HG02798 (cell line): ENCODE data around the gene IL10RB.
"Not testable (repeated sequence)": the region's sequence is repeated elsewhere in the genome, so short reads cannot be mapped to it uniquely, and the experiment has no call there.

Experiments used
- ATAC-seq: cut with Tn5 transposase; IDR thresholded peaks from one replicate; pipeline ENCODE4 v1.9.1; 2021; ENCODE audit warnings: mild to moderate bottlenecking; ENCODE audit not compliant: unreplicated experiment, poor library complexity

IL10RB gene

DNA sequence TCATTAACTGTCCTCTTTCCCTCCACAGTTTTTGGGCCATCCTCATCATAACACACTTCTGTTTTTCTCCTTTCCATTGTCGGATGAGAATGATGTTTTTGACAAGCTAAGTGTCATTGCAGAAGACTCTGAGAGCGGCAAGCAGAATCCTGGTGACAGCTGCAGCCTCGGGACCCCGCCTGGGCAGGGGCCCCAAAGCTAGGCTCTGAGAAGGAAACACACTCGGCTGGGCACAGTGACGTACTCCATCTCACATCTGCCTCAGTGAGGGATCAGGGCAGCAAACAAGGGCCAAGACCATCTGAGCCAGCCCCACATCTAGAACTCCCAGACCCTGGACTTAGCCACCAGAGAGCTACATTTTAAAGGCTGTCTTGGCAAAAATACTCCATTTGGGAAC lies 30.0 kb downstream of the IL10RB start:
- no peak for ATAC-seq

DNA sequence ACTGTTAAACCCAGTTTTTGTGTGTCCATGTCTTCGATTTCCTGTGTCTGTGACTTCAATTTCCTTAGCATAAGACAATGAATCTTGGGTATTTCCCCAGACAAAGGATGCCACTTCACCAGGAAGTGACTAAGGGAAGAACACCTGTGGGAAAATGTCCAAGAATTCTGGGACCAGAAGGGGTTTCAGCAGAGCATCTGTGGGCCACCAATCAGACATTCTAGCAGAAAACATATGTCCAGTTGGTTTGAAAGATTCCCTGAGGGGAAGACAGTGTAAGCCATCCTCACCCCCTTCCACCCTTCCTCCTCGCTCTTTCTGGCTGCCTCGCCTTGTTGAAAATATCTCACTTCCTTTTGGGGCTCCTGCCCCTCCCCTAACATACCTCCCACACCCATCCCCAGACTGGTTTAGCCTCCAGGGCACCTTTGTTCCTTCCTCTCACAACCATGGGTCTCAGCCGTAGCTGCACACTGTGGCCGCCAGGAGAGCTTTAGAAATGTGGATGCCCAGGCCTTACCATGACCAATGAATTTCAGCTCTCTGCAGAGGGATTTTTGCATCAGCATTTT lies 33.1 kb downstream of the IL10RB start:
- peak; percentile 68 for ATAC-seq

GRCh38 chr21:33300701-33301631 lies 34.8 kb downstream of the IL10RB start:
- ATAC-seq: no peak

- no peak for ATAC-seq
Measured at GRCh38 chr21:33301632-33302002, 35.5 kb downstream of the IL10RB start.

GRCh38 chr21:33302055-33302454 lies 35.9 kb downstream of the IL10RB start:
- no peak for ATAC-seq

DNA sequence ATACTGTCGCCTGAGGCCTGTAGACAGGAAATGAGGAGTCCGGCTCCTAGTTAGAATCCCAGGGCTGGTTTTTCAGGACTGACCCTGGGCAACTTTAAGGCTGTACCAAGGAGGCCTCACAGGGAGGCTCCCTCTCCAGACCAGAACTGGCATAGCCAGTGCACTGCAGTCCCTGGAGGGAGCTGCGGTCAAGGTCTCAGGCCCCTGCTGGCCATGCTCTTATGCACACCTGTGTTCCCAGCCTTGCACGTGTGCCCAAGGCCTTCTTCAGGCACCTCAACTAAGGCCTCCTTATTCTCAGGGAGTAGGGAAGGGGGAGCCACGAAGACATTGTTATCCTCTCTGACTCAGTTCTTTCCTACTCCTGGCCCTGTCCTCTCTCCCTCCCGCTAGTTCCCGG lies 36.6 kb downstream of the IL10RB start:
- ATAC-seq: no peak

GRCh38 chr21:33305344-33305671 lies 39.1 kb downstream of the IL10RB start:
- no peak for ATAC-seq

DNA sequence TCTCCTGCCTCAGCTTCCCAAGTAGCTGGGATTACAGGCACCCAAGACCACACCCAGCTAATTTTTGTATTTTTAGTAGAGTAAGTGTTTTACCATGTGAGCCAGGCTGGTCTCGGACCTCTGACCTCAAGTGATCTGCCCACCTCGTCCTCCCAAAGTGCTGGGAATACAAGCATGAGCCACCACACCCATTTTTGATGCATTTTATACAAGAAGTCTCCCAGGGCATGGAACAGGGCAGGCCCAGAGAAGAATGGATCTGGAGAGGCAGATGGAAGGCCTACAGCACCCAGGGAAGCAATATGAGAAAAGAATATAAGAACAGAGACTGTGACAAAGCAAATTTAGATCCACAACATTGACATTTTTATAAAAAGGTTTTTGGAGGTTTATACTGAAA lies 39.8 kb downstream of the IL10RB start:
- ATAC-seq: no peak

DNA sequence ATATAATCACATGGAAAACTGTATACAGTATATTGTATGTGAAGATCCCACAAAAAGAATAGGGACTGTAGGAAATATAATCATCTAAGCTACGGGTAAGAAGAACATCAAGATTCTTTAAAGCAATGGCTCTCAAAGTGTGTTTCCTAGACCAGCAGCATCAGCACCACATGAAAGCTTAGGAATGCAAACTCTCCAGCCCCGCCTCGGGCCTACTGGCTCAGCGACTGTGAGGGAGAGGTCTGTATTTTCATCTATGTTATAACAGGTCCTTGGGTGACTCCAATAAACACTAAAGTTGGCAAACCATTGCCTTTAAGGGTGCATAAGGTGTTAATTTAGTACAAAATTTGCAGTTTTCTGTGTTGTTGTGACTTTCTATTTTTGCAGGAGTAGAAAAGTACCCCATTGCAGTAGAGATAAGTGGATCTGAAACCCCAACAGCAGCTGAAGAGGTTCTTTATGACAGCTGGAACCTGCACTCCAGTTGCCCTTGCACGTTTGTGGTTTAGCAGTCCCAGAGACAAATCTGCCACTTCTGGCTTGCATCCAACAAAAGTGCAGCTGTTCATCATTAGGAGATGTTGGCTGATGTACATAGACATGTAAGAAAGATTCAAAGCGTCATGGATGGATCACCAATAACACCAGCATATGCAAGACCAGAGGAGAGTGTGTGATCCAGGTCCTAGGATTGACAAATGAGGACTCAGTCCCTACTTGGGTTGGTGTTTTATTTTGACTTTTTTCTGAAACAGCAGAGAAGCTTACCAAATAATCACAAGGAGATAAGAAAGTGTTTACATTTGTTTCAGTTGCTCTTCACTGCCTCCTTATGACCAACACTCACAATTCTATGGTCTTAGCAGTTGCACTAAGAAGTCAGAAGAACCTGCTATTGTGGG lies 42.7 kb downstream of the IL10RB start:
- ATAC-seq: peak; percentile 90

- ATAC-seq: no peak
Measured at GRCh38 chr21:33309778-33310177, 43.6 kb downstream of the IL10RB start.

DNA sequence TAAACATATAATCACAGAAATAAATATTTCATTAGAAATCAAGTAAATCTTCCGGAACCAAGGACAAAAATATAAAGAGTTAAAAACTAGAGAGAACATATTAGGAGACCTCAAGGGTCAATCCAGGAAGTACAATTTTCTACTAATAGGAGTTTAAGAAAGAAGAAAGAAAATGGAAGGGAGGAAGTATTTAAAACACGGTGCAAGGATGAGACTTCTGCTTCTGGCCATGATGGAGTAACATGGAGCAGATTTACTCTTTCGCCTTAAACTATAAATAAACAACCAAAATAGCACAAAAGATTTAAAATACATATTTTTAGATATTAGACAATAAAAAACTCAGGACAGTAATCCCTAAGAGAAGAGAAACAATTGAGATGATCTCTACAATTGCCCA lies 46.0 kb downstream of the IL10RB start:
- ATAC-seq: no peak

DNA sequence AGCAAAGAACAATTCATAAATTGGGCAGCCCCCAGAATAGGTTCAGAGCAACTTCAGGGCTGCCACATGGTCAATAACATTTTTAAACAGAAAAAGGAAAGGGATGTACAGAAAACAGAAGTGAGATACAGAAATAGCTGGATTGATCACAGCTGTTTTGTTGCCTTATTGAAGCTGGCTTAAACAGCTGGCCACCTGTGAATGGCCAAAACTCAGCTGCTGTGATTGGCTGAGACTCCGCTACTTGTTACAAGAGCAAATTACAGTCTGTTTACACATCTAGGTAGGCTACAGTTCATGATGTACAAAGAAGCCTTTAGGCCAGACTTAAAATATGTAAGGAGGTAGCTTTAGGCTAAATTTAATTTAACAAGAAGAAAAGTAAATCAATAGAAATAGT lies 47.0 kb downstream of the IL10RB start:
- no peak for ATAC-seq

- ATAC-seq: no peak
Measured at GRCh38 chr21:33313611-33314010, 47.4 kb downstream of the IL10RB start.

GRCh38 chr21:33314111-33314510 lies 47.9 kb downstream of the IL10RB start:
- no peak for ATAC-seq

- no peak for ATAC-seq
Measured at GRCh38 chr21:33315946-33316710, 50.0 kb downstream of the IL10RB start.

DNA sequence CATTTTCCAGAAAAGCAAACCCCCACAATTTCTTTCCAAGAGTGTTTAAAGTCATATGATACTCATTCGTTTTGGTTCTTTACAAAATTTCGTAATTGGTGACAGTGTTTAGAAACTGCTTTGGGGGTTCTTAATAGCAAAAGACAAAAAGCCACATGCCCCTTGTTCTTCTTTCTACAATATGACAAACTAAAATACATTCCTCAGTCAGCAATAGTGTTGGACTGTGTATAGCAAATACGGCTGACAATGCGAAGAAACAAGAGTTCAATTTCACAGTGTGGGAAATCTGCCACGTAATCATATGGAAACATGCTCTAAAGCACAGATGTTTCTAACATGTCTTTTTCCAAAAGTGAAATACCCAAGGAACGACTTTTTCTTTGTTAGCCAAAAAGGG lies 51.0 kb downstream of the IL10RB start:
- ATAC-seq: no peak

GRCh38 chr21:33317786-33318486 lies 51.8 kb downstream of the IL10RB start:
- ATAC-seq: no peak

DNA sequence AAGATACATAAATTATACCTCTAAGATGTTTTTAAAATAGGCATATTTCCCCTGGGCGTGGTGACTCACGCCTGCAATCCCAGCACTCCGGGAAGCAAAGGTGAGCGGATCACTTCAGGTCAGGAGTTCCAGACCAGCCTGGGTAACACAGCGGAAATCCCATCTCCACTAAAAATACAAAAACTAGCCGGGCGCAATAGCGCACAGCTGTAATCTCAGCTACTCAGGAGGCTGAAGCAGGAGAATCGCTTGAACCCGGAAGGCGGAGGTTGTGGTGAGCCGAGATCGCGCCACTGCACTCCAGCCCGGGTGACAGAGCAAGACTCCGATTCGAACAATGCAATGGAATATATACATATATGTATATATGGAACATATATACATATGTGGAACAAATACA lies 54.8 kb downstream of the IL10RB start:
- not testable (repeated sequence) for ATAC-seq

- ATAC-seq: not testable (repeated sequence)
Measured at GRCh38 chr21:33323610-33324009, 57.4 kb downstream of the IL10RB start.
